ENCODE measurements around the gene KCNK18. TPM values are rescaled to one million over a fixed set of nuclear protein-coding genes. Genes with fewer than 3 reads are reported as not detected.
A peak's percentile ranks its signal among the peaks of the same experiment; 100 is the strongest.

Gene KCNK18
- total and polyA plus RNA-seq, 2 donors (not counting 3 experiments of a cell fraction or from before 2014, with no cell fraction given), result not detected

DNA sequence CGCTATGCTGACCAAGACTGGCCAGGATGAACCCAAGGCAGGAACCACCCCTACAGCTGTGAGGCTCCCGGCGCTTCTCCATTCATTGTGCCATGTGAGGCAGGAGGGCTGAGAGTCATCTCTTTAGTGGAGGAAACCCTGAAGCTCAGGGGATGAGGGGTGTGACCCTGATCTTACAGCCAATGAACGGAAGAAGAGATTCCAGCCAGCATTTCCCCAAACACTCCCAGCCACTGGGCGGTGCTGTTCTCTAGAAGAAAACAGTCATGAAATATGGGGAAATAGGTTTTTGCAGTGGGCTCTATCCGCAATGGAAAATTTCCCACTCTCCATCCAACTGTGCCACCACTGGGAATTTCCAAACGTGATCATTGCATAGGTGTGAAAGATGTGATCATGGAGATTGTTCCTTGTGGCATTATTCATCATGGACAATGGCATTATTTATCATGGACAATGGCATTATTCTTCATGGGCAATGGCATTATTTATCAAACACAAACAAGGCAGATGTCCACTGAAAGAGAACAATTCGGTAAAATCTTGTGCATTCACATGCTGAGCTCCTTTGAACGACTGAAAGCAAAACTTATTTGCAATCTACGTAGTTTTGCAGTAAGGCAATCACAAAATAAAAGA lies 29.6 kb downstream of the KCNK18 start:
- FAIRE-seq (peak; percentile 54), DNase-seq (ENCODE audit: low read depth, low spot score) (peak; percentile 18)
- no peaks in the 10 kb centered on the region for H3K36me3 ChIP-seq (ENCODE audit: control insufficient read depth in 2 of 2, extremely low read depth in 1 of 2, insufficient read depth in 2 of 2, low read length in 2 of 2)
- dilution Hi-C loops (cut with MboI; ENCODE audit: extremely low pct_ligation_motif_present, low sequenced_read_pairs), result no loop called here
- H3K79me2 ChIP-seq (ENCODE audit: control insufficient read depth, insufficient read depth, low read length), result no peaks in the 10 kb centered on the region
- intact Hi-C loops (cut with micrococcal nuclease), result no loop called here
- no peaks in the 10 kb centered on the region for H3K4me1 ChIP-seq (ENCODE audit: control insufficient read depth, extremely low read depth, insufficient read depth, low read length)
- no peak overlapping the region for H3K4me3 ChIP-seq (replicated peaks in 1 of 3; ENCODE audit: insufficient read depth in 1 of 3, low read depth in 1 of 3, low read length in 3 of 3)
- H4K20me1 ChIP-seq (replicated peaks; ENCODE audit: control insufficient read depth, extremely low read depth, insufficient read depth, low read length), result no peaks in the 10 kb centered on the region
- TF ChIP-seq, protein P1, sequence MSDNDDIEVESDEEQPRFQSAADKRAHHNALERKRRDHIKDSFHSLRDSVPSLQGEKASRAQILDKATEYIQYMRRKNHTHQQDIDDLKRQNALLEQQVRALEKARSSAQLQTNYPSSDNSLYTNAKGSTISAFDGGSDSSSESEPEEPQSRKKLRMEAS (IDR thresholded peaks at IDR 0.05; ENCODE audit: insufficient read depth, insufficient read length), result no peak
- TF ChIP-seq POLR2A (IDR thresholded peaks at IDR 0.05; ENCODE audit: low read depth, low read length), result no peak
- TF ChIP-seq, protein P2, sequence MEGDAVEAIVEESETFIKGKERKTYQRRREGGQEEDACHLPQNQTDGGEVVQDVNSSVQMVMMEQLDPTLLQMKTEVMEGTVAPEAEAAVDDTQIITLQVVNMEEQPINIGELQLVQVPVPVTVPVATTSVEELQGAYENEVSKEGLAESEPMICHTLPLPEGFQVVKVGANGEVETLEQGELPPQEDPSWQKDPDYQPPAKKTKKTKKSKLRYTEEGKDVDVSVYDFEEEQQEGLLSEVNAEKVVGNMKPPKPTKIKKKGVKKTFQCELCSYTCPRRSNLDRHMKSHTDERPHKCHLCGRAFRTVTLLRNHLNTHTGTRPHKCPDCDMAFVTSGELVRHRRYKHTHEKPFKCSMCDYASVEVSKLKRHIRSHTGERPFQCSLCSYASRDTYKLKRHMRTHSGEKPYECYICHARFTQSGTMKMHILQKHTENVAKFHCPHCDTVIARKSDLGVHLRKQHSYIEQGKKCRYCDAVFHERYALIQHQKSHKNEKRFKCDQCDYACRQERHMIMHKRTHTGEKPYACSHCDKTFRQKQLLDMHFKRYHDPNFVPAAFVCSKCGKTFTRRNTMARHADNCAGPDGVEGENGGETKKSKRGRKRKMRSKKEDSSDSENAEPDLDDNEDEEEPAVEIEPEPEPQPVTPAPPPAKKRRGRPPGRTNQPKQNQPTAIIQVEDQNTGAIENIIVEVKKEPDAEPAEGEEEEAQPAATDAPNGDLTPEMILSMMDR (IDR thresholded peaks at IDR 0.05; ENCODE audit: extremely low read depth in 1 of 2, insufficient read depth in 1 of 2, low read depth in 1 of 2, low read length in 2 of 2), result peak; percentile 34 to 41
- no TSS peak for BruUV-seq (replicated peaks)
- H3K9me3 ChIP-seq (replicated peaks; ENCODE audit: control insufficient read depth, insufficient read depth, low read length), result no peaks in the 10 kb centered on the region
- no peak overlapping the region for H3K4me2 ChIP-seq (ENCODE audit: insufficient read depth, low read length)
- no peaks in the 10 kb centered on the region for H3K9me1 ChIP-seq (replicated peaks; ENCODE audit: control insufficient read depth, extremely low read depth, insufficient read depth, low read length)
- ChIA-PET POLR2A (no interaction called here), CTCF (interaction anchor here (0.7 to 4.9 kb wide), 7 partner anchors 10 to 1233 kb away, joined by 3 to 38 read pairs (median 4); no protein-coding TSS in a partner anchor)
- no peak overlapping the region for H2AFZ ChIP-seq (ENCODE audit: low read depth, low read length)
- H3K27me3 ChIP-seq (ENCODE audit: control insufficient read depth in 2 of 2, insufficient read depth in 2 of 2, low read length in 2 of 2), result no peaks in the 10 kb centered on the region
- no peak overlapping the region for H3K27ac ChIP-seq (ENCODE audit: insufficient read depth, low read depth, low read length)
- H3K9ac ChIP-seq (replicated peaks; ENCODE audit: extremely low read depth, insufficient read depth, low read length), result no peak overlapping the region

GRCh38 chr10:117228210-117228609 lies 30.9 kb downstream of the KCNK18 start:
- ChIA-PET CTCF (interaction anchor here (1.2 to 4.9 kb wide), 2 partner anchors 11 to 92 kb away, joined by 6 to 38 read pairs; no protein-coding TSS in a partner anchor), POLR2A (no interaction called here)
- H3K4me3 ChIP-seq (replicated peaks in 1 of 3; ENCODE audit: insufficient read depth in 1 of 3, low read depth in 1 of 3, low read length in 3 of 3), result no peak overlapping the region
- no peaks in the 10 kb centered on the region for H3K79me2 ChIP-seq (ENCODE audit: control insufficient read depth, insufficient read depth, low read length)
- no peaks in the 10 kb centered on the region for H3K4me1 ChIP-seq (ENCODE audit: control insufficient read depth, extremely low read depth, insufficient read depth, low read length)
- no peaks in the 10 kb centered on the region for H3K9me3 ChIP-seq (replicated peaks; ENCODE audit: control insufficient read depth, insufficient read depth, low read length)
- no peaks in the 10 kb centered on the region for H3K36me3 ChIP-seq (ENCODE audit: control insufficient read depth in 2 of 2, extremely low read depth in 1 of 2, insufficient read depth in 2 of 2, low read length in 2 of 2)
- H3K9ac ChIP-seq (replicated peaks; ENCODE audit: extremely low read depth, insufficient read depth, low read length), result no peak overlapping the region
- dilution Hi-C loops (cut with MboI; ENCODE audit: extremely low pct_ligation_motif_present, low sequenced_read_pairs), result no loop called here
- H2AFZ ChIP-seq (ENCODE audit: low read depth, low read length), result no peak overlapping the region
- no peaks in the 10 kb centered on the region for H3K9me1 ChIP-seq (replicated peaks; ENCODE audit: control insufficient read depth, extremely low read depth, insufficient read depth, low read length)
- DNase-seq (ENCODE audit: low read depth, low spot score) (no peak), FAIRE-seq (no peak)
- H3K27ac ChIP-seq (ENCODE audit: insufficient read depth, low read depth, low read length), result no peak overlapping the region
- no peaks in the 10 kb centered on the region for H3K27me3 ChIP-seq (ENCODE audit: control insufficient read depth in 2 of 2, insufficient read depth in 2 of 2, low read length in 2 of 2)
- no TSS peak for BruUV-seq (replicated peaks)
- no peaks in the 10 kb centered on the region for H4K20me1 ChIP-seq (replicated peaks; ENCODE audit: control insufficient read depth, extremely low read depth, insufficient read depth, low read length)
- intact Hi-C loops (cut with micrococcal nuclease), result no loop called here
- no peak for TF ChIP-seq GATA2 (IDR thresholded peaks at IDR 0.05; ENCODE audit: insufficient read depth, insufficient read length, low read depth, low read length)
- TF ChIP-seq, protein P1 (IDR thresholded peaks at IDR 0.05; ENCODE audit: insufficient read depth, insufficient read length), result no peak
- no peak for TF ChIP-seq POLR2A (IDR thresholded peaks at IDR 0.05; ENCODE audit: low read depth, low read length)
- no peak for TF ChIP-seq MYC (IDR thresholded peaks at IDR 0.05; ENCODE audit: low read depth, low read length)
- TF ChIP-seq POLR2AphosphoS5 (IDR thresholded peaks at IDR 0.05; ENCODE audit: insufficient read depth, low read depth, low read length), result no peak
- TF ChIP-seq, protein P2 (IDR thresholded peaks at IDR 0.05; ENCODE audit: extremely low read depth in 1 of 2, insufficient read depth in 1 of 2, low read depth in 1 of 2, low read length in 2 of 2), result no peak
- TF ChIP-seq EZH2 (IDR thresholded peaks at IDR 0.05; ENCODE audit: borderline replicate concordance, low read depth, low read length, severe bottlenecking), result no peak
- TF ChIP-seq FOS (IDR thresholded peaks at IDR 0.05; ENCODE audit: borderline replicate concordance, insufficient read depth, low read length), result no peak
- no peak for TF ChIP-seq JUN (IDR thresholded peaks at IDR 0.05; ENCODE audit: borderline replicate concordance, insufficient read depth, insufficient read length, low read depth)
- H3K4me2 ChIP-seq (ENCODE audit: insufficient read depth, low read length), result no peak overlapping the region
